Mesenteric fat pad (tissue), 1 donor: Measurements from ENCODE around the gene SEMA4G. TPM values are rescaled to one million over a fixed set of nuclear protein-coding genes. Genes with fewer than 3 reads are reported as not detected.
"Not testable (repeated sequence)": the region's sequence is repeated elsewhere in the genome, so short reads cannot be mapped to it uniquely, and the experiment has no call there.

Source experiments
- DNase-seq: peaks from one replicate; pipeline ENCODE4 v3.0.0-alpha.2; 2020; ENCODE audit warnings: low spot score
- total RNA-seq: library from RNA; stranded (reverse); fragmentation: NEBNext Ultra II Directional; extraction: Animal tissue kit (Norgen Biotek cat#: 25700); gene quantifications from one replicate; pipeline ENCODE4 v1.2.1, GENCODE V29; 2021
- donor health status: DM: yes; HTN: yes; CAD: no.

The SEMA4G gene
- total RNA-seq, 1 donor from 2014 or later, result 1.4 TPM

DNA sequence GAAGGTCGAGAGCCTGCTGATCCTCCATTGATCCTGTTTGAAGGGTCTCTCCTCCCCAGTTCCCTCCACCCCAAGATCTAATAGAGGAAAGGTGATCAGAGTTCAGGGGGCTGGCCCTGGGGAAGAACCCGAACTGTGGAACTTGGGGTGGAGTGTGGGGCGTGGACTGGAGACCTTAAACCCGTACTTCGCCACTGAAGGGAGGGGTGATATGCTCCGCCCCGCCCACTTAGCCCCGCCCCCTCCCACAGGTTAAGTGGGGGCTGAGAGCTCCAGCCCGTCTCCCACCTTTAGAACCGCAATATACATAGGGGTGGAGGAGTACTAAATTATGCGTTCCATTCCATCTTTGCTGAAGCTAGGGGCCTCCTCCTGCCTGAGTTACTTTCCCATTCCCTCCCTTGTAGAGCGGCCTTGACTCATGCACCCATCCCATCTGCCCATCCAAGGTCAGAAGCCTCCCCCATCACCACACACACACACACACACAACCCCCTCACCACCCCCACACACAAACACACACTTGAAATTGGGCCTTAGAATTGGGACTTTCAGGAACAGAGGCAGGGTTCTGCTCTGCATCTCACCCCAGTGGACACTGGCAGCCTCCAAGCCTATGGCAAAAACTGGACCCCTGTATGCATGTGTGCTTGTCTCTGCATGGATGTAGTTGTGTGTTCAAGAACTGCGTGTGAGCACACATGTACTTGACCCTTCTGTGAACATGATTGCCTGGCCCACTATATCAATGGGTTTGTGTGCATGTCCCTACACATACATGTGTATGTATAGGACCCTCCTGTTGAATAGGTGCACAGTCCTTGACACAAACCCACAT lies 991 bp downstream of the SEMA4G start:
- peak; percentile 84 for DNase-seq

DNA sequence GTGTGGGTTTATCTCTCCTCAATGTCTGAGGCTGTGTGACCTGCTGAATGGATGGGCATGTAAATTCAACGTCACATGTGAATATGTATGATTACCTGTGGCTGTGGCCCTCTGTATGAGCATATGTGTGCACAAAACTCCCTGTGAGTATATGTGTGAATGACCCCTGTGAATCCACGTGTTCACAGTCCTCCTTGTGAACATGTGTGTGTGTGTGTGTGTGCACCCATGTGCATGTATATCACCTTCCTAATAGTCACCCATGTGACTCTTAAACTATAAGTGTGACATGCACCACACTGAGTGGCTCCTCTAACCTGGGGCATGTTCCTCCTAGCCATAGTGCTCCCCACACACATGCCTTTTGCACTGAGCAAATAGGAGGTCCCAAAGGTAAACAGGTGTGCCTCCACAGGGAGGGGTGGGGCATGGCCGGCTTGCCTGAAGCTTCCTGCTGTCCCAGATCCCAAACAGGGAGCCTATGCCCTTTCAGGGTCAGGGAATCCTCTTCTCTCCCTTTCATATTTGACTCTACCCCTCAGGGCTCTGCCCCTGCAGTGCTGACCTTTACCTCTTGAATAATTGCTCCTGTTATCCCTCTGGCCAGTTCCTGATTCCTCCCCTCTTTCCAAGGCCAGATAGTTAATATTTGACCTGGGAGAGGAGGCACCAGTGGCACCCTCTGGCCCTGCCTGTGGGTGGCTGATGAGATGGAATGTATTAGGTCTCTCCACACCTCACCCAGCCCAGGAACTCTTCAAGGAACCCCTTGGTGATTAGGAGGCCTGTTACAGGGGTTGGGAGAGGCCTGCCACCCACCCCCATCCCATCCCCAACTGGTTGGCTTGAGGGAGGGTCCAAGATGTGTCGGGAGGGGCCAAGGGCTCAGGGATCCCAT lies 1.9 kb downstream of the SEMA4G start:
- peak; percentile 65 for DNase-seq

DNA sequence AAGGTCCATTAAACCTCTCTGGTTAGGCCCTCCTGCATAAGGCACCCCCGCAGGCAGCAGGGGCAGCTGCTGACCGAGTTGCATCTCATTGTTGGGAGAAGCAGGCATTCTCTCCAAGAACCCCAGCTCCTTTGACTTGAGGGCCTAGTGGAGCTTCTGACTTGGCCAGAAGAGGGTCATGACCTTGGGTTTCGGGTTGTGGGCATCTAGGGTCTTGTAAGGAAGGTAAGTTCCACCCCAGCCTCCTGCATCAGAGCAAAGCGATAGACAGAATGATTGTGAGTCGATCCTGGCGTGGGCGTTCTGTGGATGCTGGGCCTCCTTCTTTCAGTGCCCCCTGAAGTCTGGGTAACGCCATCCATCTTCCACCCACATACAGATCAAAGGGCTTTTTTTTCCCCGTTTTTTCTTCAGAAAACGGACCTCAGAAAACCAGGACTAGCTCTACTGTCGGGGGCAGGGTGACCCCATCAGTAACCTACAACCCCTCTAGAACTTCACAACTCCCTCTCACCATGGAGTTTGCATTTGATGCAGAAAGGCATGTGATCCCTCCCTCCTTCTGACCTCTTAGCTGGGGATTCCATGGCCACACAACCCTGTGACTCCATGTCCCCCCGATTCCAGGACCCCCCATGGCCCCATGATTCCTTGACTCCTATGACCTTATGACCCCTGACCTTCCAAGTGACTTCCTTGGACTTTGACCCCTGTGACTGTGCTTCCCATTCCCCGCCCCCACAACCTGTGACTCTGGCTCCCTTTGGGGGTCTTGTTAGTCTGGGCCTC lies 3.0 kb downstream of the SEMA4G start:
- peak; percentile 72 for DNase-seq

DNA sequence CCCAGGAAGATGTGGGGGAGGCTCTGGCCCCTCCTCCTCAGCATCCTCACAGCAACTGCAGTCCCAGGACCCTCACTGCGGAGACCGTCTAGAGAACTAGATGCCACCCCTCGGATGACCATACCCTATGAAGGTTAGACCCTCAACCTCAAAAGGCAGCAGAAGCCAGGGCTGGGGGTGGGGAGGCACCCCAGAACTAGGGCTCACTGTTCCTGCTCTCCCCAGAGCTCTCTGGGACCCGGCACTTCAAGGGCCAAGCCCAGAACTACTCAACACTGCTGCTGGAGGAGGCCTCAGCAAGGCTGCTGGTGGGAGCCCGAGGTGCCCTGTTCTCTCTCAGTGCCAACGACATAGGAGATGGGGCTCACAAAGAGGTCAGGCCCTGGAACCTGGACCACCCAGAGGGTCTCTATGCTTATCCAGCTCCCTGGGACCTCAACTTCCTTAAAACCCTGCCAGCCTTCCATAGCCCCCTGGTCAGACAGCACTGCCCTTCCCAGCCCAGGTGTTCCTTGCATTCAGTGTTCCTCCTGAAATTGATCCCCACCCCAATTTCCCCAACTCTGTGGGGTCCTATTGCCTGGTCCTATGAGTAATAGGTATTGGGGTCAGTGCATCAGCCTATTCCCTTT lies 3.7 kb downstream of the SEMA4G start:
- DNase-seq, result peak; percentile 72

DNA sequence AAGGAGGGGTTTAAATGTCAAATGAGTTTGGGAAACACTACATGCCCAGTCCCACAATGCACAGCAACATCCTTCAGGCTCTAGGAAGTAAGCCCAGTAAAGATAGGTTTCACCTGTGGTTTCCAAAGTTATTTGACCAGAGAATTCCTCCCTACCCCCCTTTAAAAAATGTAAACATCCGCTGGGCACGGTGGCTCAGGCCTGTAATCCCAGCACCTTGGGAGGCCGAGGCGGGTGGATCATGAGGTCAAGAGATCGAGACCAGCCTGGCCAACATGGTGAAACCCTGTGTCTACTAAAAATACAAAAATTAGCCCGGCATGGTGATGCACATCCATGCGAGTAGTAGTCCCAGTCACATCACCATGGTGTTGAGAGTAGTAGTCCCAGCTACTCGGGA lies 6.1 kb downstream of the SEMA4G start:
- DNase-seq, result not testable (repeated sequence)

DNA sequence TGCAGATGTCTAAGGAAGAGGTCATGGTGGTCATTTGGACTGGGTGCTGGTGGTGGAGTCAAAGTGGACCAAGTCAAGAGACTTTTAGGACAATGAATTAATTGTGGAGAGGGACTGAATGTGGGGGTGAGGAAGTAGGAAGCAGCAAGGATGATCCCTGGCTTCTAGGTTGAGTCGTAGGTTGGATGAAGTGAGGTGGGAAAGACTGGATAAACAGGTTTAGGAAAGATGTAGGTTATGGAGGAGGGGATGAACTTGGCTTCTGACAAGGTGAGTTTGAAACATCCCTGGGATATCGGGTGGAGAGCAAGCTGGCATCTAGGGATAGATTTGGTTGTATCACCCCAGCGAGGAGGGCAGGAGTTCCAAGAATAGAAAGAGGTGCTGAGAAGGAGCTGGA lies 7.6 kb downstream of the SEMA4G start:
- peak; percentile 24 for DNase-seq

DNA sequence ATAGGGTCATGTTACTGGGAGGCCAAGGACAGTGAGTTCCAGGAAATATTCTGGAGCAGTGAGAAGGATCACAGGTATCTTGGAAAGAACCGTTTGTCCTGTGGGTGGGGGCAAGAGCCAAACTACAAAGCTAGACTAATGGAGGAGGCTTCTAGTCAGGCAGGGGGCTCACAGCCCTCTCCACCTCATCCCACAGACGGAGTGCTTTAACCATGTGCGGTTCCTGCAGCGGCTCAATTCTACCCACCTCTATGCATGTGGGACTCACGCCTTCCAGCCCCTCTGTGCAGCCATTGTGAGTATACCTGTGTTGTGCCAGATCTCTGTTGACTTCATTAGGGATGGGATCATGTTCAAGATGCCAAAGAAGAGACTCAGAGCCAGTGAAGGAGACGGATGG lies 8.1 kb downstream of the SEMA4G start:
- DNase-seq, result peak; percentile 49

DNA sequence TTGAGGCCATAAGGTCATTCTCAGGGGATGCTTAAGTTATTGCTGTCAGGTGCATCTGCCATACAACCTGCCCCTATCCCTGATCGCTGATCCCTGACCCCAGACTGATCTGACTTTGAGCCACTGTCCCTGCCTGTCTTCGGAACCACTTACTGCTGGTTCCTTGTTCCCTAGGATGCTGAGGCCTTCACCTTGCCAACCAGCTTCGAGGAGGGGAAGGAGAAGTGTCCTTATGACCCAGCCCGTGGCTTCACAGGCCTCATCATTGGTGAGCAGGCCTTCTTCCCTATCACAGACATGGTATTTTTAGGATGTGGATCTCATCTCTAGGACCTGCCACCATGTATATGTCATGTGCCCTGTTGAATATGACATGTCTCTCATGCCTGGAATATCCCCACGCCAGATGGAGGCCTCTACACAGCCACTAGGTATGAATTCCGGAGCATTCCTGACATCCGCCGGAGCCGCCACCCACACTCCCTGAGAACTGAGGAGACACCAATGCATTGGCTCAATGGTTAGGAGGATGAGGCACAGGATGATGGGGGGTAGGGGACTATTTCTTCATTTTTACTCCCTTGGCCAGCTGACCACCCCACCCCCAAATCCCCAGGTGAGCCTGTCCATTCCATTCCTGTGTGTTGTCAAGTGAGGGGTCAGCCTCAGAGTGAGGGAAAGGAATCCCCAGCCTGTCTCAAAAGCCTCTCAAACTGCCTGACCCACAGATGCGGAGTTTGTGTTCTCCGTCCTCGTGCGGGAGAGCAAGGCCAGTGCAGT lies 9.0 kb downstream of the SEMA4G start:
- DNase-seq, result peak; percentile 76

DNA sequence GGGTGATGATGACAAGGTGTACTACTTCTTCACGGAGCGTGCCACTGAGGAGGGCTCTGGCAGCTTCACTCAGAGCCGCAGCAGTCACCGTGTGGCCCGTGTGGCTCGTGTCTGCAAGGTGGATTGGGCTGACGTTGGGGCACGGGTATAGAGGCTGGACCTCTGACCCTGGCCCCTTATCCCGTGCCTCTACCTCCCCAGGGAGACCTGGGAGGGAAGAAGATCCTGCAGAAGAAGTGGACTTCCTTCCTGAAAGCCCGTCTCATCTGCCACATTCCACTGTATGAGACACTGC lies 9.5 kb downstream of the SEMA4G start:
- peak; percentile 59 for DNase-seq

DNA sequence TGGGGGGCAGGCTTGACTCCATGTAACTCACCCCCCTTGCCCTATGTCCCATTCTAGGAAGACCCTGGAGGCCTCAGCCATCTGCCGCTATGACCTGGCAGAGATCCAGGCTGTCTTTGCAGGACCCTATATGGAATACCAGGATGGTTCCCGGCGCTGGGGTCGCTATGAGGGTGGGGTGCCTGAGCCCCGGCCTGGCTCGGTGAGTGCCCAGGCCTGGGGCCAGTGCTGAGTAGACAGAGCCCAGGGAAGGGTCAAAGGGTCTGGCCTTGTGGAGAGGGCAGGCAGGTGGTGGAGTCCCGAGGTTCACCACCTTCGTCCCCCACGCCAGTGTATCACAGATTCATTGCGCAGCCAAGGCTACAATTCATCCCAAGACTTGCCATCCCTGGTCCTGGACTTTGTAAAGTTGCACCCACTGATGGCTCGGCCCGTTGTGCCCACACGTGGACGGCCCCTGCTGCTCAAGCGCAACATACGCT lies 10.5 kb downstream of the SEMA4G start:
- DNase-seq, result peak; percentile 67

DNA sequence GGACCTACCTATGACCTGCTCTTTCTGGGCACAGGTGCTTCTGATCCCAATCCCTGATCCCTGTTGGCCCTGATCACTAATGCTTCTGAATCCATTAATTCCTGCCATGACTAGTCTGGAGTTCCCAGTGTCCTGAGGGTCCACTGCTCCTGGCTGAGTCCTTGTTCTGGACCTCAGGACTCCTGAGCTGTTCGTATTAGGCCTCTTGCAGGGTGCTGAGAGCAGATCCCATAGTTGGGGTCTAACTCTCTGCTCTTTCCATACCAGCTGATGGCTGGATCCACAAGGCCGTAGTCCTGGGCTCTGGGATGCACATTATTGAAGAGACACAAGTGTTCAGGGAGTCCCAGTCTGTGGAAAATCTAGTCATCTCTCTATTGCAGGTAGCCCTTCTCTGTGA lies 11.0 kb downstream of the SEMA4G start:
- no peak for DNase-seq

DNA sequence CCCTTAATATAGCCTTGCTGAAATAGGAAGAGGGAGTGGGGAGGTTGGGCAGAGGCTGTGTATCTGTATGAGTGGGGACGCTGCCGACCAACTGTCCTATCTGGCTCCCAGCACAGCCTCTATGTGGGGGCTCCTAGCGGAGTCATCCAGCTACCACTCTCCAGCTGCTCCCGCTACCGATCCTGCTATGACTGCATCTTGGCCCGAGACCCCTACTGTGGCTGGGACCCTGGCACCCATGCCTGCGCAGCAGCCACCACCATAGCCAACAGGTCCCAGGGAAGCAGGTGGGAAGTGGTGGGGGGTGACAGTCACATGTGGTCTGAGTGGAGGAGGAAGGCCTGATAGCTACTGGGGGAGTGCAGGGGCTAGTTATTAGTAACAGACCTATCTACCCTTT lies 11.4 kb downstream of the SEMA4G start:
- DNase-seq, result peak; percentile 68

DNA sequence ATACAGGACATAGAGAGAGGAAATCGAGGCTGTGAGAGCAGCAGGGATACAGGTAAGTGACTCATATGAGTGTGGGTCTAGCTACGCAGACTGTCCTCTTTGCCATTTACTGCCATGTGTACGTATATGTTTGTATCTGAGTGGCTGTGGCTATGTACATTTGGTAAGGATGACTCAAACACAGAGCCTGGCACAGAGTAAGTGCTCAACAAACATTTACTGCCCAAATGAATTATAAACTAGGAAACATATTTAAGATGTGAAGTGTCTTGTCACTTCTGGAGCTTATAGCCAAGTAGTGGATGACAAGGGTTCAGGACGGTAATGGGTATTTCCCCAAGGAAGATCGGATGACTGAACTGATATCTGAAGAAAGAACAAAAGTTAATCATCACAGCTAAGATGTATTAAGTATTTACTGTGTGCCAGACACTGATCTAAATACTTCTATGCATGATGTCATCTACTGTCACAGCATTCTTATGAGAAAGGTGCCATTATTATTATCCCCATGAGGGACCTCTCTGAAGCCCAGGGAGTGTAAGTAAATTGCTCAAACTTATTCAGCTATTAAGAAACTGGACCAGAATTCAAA lies 12.0 kb downstream of the SEMA4G start:
- DNase-seq, result no peak

DNA sequence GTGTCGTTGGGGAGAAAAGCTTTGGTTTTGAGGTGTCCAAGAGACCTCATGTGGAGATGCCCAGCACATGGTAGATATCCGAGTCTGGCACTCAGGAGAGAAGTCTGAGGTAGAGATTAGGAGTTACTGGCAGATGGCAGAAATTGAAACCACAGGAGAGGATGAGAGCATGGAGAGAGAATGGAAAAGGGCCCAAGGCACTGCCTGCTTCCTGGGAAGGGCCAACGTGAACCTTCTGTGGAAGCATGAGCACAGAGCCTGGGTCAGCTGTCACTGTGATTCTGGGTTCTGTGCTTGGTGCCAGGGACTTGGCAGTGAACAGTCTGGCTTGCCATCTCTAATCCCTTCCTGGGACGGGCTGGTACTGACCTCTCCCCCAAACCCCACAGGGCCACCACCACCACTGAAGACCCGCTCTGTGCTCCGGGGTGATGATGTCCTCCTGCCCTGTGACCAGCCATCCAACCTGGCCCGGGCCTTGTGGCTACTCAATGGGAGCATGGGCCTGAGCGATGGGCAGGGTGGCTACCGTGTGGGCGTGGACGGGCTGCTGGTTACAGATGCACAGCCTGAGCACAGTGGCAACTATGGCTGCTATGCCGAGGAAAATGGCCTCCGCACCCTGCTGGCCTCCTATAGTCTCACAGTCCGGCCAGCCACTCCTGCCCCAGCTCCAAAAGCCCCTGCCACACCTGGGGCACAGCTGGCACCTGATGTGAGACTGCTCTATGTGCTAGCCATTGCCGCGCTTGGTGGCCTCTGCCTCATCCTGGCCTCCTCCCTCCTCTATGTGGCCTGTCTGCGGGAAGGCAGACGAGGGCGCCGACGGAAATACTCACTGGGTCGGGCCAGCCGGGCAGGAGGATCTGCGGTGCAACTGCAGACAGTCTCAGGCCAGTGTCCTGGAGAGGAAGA lies 13.9 kb downstream of the SEMA4G start:
- peak; percentile 89 for DNase-seq

DNA sequence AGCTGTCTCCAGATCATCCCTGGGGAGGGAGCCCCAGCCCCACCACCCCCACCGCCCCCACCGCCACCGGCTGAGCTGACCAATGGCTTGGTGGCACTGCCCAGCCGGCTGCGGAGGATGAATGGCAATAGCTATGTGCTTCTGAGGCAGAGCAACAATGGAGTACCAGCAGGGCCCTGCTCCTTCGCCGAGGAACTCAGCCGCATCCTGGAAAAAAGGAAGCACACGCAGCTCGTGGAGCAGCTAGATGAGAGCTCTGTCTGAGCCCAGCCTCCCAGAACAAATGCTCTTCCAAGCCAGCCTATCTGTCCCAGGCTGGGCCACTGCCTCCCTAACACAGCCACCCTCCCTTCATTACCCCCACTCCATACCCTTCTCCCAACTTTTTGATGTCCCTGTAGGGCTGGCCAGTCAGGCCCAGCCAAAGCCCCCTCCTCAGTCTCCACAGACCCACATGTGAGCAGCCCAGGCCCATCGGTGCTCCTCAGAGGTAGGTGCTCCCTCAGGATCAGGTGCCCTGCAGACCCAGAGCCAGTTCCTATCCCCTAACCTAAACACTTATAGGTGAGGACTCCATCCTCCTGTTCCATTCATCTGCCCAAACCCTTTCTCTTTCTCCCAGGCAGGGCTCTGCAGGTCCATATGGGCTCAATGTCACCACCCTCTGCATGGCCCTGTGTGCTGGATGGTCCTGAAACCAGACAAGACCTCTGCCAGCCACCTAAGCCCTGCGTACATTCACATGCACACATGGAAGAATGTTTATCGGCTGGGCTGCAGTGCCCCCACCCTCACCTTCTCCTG lies 14.8 kb downstream of the SEMA4G start:
- DNase-seq, result peak; percentile 77

DNA sequence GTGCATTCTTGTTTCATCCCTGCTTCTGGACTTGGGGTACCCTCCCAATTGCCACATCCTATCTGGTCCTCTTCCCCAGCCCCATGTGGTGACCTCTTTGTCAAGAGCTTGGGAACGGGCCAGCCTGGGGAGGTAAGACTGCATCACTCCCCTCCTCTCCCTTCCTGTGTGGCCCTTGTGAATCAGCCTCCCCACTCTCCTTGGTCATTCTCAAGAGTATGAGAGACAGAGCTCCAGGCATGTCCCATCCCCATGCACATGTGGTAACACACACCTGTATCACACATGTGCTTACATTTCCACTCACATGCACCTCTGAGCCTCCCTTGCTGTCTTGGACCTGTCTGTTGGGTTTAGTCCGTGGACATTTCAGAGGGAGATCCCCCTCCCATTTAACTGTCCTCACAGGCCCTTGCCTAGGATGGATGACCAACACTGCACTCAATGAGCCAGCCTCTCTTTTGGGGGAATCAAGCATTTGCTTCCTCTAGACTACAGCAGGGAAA lies 15.4 kb downstream of the SEMA4G start:
- DNase-seq, result peak; percentile 72

DNA sequence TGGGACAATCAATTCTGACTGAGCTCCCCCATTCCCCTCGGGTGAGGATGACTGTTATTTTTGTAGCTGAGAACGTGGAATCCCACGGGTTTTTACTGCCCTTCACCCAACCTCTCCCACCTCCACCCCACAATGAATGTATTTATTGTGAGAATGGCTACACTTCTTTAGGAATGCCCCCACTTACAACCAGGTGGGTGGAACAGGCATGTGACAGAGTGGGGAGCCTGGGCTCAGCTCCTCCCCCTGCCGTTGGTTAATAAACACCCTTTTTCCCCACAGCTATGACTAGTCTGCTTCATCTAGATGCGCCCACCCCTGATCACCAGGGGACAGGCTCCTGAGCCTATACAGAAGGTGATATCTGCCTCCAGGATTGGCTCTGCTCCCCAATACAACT lies 16.0 kb downstream of the SEMA4G start:
- DNase-seq, result no peak

DNA sequence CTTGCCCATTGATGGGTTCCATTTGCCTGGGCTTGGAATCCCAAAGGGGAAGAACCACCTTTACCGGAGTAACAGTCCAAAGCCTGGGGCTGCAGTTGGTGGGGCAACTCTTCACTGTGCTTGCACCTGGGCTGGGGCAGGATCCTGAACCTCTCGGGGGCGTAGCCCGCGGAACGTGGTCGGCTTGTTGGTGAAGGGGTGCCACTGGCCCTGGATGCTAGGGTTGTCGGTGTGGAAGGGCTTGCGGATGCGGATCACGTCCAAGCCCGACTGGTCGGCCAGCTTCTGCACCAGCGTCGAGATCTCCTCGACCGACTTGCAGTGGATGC lies 17.3 kb downstream of the SEMA4G start:
- no peak for DNase-seq
